ENCODE measurements around the gene RNF208. TPM values are rescaled to one million over a fixed set of nuclear protein-coding genes. Genes with fewer than 3 reads are reported as not detected.

RNF208 gene
- total RNA-seq, 4 donors from 2014 or later, result 2.3 to 26.5 (median 7.5) TPM; not detected in 1

DNA sequence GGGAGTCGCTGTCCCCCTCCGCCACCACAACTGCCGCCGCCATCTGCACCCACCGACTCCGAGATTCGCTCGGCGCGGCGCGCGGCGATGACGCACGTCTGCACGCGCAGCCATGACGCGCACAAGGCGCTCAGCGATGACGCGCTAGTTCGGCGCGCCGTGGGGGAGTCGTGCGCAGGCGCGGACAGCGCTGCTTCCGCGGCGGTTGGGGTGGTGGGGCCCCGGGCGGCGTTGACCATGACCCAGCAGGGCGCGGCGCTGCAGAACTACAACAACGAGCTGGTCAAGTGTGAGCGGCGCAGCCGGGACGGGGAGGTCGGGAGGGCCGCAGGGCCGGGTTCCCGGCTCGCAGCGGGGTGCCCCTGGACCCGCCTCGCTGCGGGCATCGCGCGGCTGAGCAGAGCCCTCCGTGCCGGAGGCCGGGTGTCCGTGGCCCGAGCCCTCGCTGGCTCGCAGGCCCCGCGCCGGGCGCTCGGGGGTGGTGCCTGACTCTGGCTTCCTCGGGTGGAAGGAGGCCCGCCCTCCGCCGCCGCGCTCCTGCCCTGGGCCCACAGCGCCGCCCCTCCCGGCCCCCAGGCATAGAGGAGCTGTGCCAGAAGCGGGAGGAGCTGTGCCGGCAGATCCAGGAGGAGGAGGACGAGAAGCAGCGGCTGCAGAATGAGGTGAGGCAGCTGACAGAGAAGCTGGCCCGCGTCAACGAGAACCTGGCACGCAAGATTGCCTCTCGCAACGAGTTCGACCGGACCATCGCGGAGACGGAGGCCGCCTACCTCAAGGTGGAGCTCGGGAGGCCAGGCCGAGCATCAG is 33.3 kb downstream of the RNF208 start, which contains the start of the genes ANAPC2 and SSNA1:
TSS of gene ANAPC2 (minus strand) at position 71 of the 807 bp plus-strand sequence. CDS start at position 43, 28 bp downstream.
TSS of gene SSNA1 (plus strand) at position 187 of the 807 bp plus-strand sequence. CDS start at position 238, 51 bp downstream.
- Histone ChIP-seq H3K9me3 (no peaks in the 10 kb centered on the region), H3K36me3 (peaks cover 0 to 4% (median 2%) of the 10 kb centered on the region in 4 donors), H3K27me3 (no peaks in the 10 kb centered on the region), H3K27ac (peak within 1 kb of the TSS; percentile 94 to 99 (median 97)), H3K4me1 (peaks cover 36 to 45% (median 39%) of the 10 kb centered on the region in 4 donors), H3K4me3 (peak within 1 kb of the TSS; percentile 69 to 98 (median 78))
- in situ Hi-C loops (cut with MboI; ENCODE audit: low pct_ligation_motif_present in 1 of 4, low pct_unique_long_range_greater_than_20kb in 1 of 4, low sequenced_read_pairs in 3 of 4), result no loop called here
- TF ChIP-seq POLR2A (IDR thresholded peaks at IDR 0.05) (peak; percentile 90), POLR2AphosphoS5 (IDR thresholded peaks at IDR 0.05) (peak; percentile 96 to 97 (median 97)), CTCF (IDR thresholded peaks at IDR 0.05) (peak in 3 of 5 experiments; percentile 17 to 58 (median 29)), EP300 (IDR thresholded peaks at IDR 0.05; ENCODE audit: low read depth) (no peak)
- intact Hi-C loops (cut with DNase I; ENCODE audit: low total_unique reads), result no loop called here
- 1% methylated on average over 38 of the region's 98 CpGs; no CpG with 5 or more reads in 1 of the 2 donors for WGBS, 2 donors (ENCODE audit: low coverage in 1 of 2)
- DNase-seq, result peak; percentile 95

DNA sequence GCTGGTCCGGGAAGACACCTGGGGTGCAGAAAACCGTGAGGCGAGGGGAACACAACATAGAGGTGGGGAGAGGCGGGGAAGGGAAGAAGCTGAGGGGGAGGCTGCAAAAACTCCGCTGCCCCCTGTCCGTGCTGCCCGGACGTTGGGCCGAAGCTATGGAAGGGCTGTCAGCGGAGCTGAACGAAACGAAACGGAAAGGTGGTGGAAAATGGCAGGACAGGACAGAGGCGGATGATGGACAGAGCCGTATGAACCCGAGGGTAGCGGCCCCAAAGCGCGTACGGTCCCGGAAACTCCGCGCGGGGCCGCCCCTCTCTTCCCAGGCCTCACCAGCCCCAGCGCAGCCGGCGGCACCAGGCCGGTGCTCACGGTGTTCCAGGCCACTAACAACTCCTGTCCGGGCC is 34.0 kb downstream of the RNF208 start:
- peaks cover 0 to 10% (median 6%) of the 10 kb centered on the region in 4 donors for H3K36me3 ChIP-seq
- peak overlapping the region; percentile 94 to 99 (median 97) for H3K27ac ChIP-seq
- intact Hi-C loops (cut with DNase I; ENCODE audit: low total_unique reads) (no loop called here), in situ Hi-C loops (cut with MboI; ENCODE audit: low pct_ligation_motif_present in 1 of 4, low pct_unique_long_range_greater_than_20kb in 1 of 4, low sequenced_read_pairs in 3 of 4) (no loop called here)
- no peak for TF ChIP-seq POLR2AphosphoS5 (IDR thresholded peaks at IDR 0.05)
- no peak for TF ChIP-seq CTCF (IDR thresholded peaks at IDR 0.05)
- TF ChIP-seq POLR2A (IDR thresholded peaks at IDR 0.05), result no peak
- no peak for TF ChIP-seq EP300 (IDR thresholded peaks at IDR 0.05; ENCODE audit: low read depth)
- H3K4me3 ChIP-seq, result peak overlapping the region; percentile 69 to 98 (median 78)
- H3K27me3 ChIP-seq, result no peaks in the 10 kb centered on the region
- H3K4me1 ChIP-seq, result peaks cover 36 to 45% (median 39%) of the 10 kb centered on the region in 4 donors
- WGBS, 2 donors (ENCODE audit: low coverage in 1 of 2), result 1% methylated on average over 31 of the region's 31 CpGs; no CpG with 5 or more reads in 1 of the 2 donors
- DNase-seq, result no peak
- no peaks in the 10 kb centered on the region for H3K9me3 ChIP-seq

GRCh38 chr9:137187386-137187785 is 34.7 kb downstream of the RNF208 start:
- no peak for DNase-seq
- peaks cover 0 to 17% (median 9%) of the 10 kb centered on the region in 4 donors for H3K36me3 ChIP-seq
- peak overlapping the region in 1 of 4 donors; percentile 99 for H3K27ac ChIP-seq
- peak overlapping the region in 3 of 4 donors; percentile 74 to 98 (median 83) for H3K4me3 ChIP-seq
- intact Hi-C loops (cut with DNase I; ENCODE audit: low total_unique reads) (no loop called here), in situ Hi-C loops (cut with MboI; ENCODE audit: low pct_ligation_motif_present in 1 of 4, low pct_unique_long_range_greater_than_20kb in 1 of 4, low sequenced_read_pairs in 3 of 4) (no loop called here)
- H3K27me3 ChIP-seq, result no peaks in the 10 kb centered on the region
- peaks cover 36 to 45% (median 39%) of the 10 kb centered on the region in 4 donors for H3K4me1 ChIP-seq
- 85% methylated on average over 15 of the region's 15 CpGs; no CpG with 5 or more reads in 1 of the 2 donors for WGBS, 2 donors (ENCODE audit: low coverage in 1 of 2)
- TF ChIP-seq EP300 (IDR thresholded peaks at IDR 0.05; ENCODE audit: low read depth) (no peak), POLR2A (IDR thresholded peaks at IDR 0.05) (no peak), POLR2AphosphoS5 (IDR thresholded peaks at IDR 0.05) (no peak), CTCF (IDR thresholded peaks at IDR 0.05) (no peak)
- no peaks in the 10 kb centered on the region for H3K9me3 ChIP-seq

DNA sequence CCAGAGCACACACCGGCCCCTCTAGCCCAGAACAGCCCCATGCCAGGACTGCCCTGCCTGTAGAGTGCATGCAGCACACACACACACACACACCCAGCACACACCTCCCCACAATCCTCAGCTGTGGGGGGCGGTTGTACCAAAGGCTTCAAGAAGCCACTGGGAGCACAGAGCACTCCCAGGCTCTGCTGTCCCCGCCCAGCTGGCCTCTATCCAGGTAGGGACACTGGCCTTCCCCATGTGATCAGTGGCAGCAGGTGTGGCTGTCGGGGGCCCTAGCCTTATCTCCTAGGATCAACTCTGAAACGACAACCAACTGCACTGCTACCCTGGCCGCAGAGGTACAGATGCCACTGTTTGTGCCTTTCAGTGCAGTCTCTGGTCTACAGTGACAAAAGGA is 35.7 kb downstream of the RNF208 start:
- TF ChIP-seq EP300 (IDR thresholded peaks at IDR 0.05; ENCODE audit: low read depth) (no peak), CTCF (IDR thresholded peaks at IDR 0.05) (no peak), POLR2AphosphoS5 (IDR thresholded peaks at IDR 0.05) (no peak), POLR2A (IDR thresholded peaks at IDR 0.05) (no peak)
- WGBS, 2 donors (ENCODE audit: low coverage in 1 of 2), result 55% methylated on average over 6 of the region's 6 CpGs; no CpG with 5 or more reads in 1 of the 2 donors
- Histone ChIP-seq H3K27ac (no peak overlapping the region), H3K4me1 (peaks cover 36 to 45% (median 39%) of the 10 kb centered on the region in 4 donors), H3K27me3 (no peaks in the 10 kb centered on the region), H3K4me3 (peak overlapping the region in 1 of 4 donors; percentile 98), H3K9me3 (no peaks in the 10 kb centered on the region), H3K36me3 (peaks cover 0 to 25% (median 9%) of the 10 kb centered on the region in 4 donors)
- no peak for DNase-seq
- in situ Hi-C loops (cut with MboI; ENCODE audit: low pct_ligation_motif_present in 1 of 4, low pct_unique_long_range_greater_than_20kb in 1 of 4, low sequenced_read_pairs in 3 of 4), result no loop called here
- intact Hi-C loops (cut with DNase I; ENCODE audit: low total_unique reads), result no loop called here
